AG10803 (cell line): ENCODE measurements around the gene PACSIN2.
A peak's percentile ranks its signal among the peaks of the same experiment; 100 is the strongest.

Experiments
- DNase-seq: peaks from one replicate; pipeline ENCODE4 v3.0.0; 2010; ENCODE audit warnings: low read depth
- H3K4me3 ChIP-seq: 2 replicates; pipeline ENCODE4 v1.5.1; 2011; ENCODE audit warnings: mild to moderate bottlenecking, low read length, control low read depth
- CTCF ChIP-seq: conservative IDR thresholded peaks from 2 replicates; pipeline ENCODE4 v1.5.1; 2011; ENCODE audit warnings: mild to moderate bottlenecking, low read length, control low read depth, inconsistent platforms

PACSIN2 gene

GRCh38 chr22:42830161-42830560 lies 184.8 kb downstream of the PACSIN2 start:
- no peak for TF ChIP-seq CTCF
- H3K4me3 ChIP-seq, result no peak overlapping the region
- DNase-seq, result no peak

- no peak overlapping the region for H3K4me3 ChIP-seq
- no peak for TF ChIP-seq CTCF
- no peak for DNase-seq
These were observed 185.6 kb downstream of the PACSIN2 start for GRCh38 chr22:42829302-42829701.

- H3K4me3 ChIP-seq, result no peak overlapping the region
- TF ChIP-seq CTCF, result no peak
- DNase-seq, result no peak
These were observed 189.2 kb downstream of the PACSIN2 start for GRCh38 chr22:42825796-42826195.

GRCh38 chr22:42821386-42821785 lies 193.6 kb downstream of the PACSIN2 start:
- DNase-seq, result no peak
- no peak for TF ChIP-seq CTCF
- H3K4me3 ChIP-seq, result no peak overlapping the region

- TF ChIP-seq CTCF, result no peak
- peak; percentile 59 for DNase-seq
- no peak overlapping the region for H3K4me3 ChIP-seq
These were observed 194.7 kb downstream of the PACSIN2 start for GRCh38 chr22:42820045-42820763.
